Measurements from ENCODE around the gene GPR171. TPM values are rescaled to one million over a fixed set of nuclear protein-coding genes. Genes with fewer than 3 reads are reported as not detected.

Gene GPR171
- total and polyA plus RNA-seq, 2 of the 13 experiments (the other 11 are each of a cell fraction or from before 2014, with no cell fraction given): not detected

DNA sequence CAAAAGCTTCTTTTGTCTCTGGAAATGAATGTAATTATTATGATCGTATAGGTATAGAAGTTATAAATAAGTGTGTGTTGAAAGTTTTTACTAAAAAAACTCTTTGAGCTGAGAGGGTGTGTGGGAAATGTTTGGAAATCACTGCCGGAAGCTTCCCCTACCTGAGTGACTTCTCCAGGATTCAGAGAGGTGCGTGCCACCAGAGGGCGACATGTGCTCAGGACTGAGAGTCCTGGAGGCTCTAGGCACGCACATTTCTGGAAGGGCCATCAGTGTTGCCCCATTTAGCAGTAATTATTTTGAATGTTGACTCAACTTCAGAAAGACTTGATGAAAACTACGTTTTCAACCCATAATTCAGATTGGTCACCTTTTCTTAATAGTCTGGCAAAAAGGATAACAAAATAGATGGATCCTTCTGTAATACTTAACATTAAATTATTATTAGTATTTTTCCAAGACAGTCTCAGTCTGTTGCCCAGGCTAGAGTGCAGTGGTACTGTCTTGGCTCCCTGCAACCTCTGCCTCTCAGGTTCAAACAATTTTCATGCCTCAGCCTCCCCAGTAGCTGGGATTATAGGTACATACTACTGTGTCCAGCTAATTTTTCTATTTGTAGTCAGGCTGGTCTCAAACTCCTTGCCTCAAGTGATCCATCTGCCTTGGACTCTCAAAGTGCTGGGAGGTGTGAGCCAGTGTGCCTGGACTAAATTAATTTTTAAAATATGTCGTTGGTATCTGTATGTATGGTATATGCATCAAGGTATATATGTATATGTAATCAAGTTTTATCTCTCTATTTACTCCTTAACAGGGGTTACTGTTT is 34.5 kb downstream of the GPR171 start (continued):
- TF ChIP-seq NFE2L2 (IDR thresholded peaks at IDR 0.05; ENCODE audit: low read length) (0 out of 2 replicates have a peak, but pooled peaks have one; percentile 13), ZMYM2 (CRISPR knock-in tag; IDR thresholded peaks at IDR 0.05) (no peak), ZMYM3 (CRISPR knock-in tag; IDR thresholded peaks at IDR 0.05) (no peak), ZSCAN29 (CRISPR knock-in tag; conservative IDR thresholded peaks at IDR 0.05) (no peak), RAD51 (IDR thresholded peaks at IDR 0.05; ENCODE audit: borderline replicate concordance) (no peak), HOXA5 (CRISPR knock-in tag; IDR thresholded peaks at IDR 0.05) (peak; percentile 67; the same call in 1 of the 2 replicates), NR2F6 (IDR thresholded peaks at IDR 0.05) (no peak), NR2F6 (CRISPR knock-in tag; IDR thresholded peaks at IDR 0.05) (no peak), MXI1 (IDR thresholded peaks at IDR 0.05; ENCODE audit: borderline replicate concordance, low read depth, low read length) (no peak), YEATS4 (CRISPR knock-in tag; IDR thresholded peaks at IDR 0.05; ENCODE audit: borderline replicate concordance) (no peak), NCOR1 (IDR thresholded peaks at IDR 0.05; ENCODE audit: borderline replicate concordance, low read length) (no peak), HNRNPK (IDR thresholded peaks at IDR 0.05; ENCODE audit: low read depth, low read length, poor library complexity, severe bottlenecking) (no peak), CBFB (CRISPR knock-in tag; IDR thresholded peaks at IDR 0.05) (no peak), HMG20A (CRISPR knock-in tag; IDR thresholded peaks at IDR 0.05; ENCODE audit: borderline replicate concordance) (peak; percentile 44; the same call in 1 of the 2 replicates), FOSL2 (CRISPR knock-in tag; IDR thresholded peaks at IDR 0.05) (peak; percentile 33), ZBTB21 (CRISPR knock-in tag; IDR thresholded peaks at IDR 0.05) (no peak)
- TF ChIP-seq, protein P1, sequence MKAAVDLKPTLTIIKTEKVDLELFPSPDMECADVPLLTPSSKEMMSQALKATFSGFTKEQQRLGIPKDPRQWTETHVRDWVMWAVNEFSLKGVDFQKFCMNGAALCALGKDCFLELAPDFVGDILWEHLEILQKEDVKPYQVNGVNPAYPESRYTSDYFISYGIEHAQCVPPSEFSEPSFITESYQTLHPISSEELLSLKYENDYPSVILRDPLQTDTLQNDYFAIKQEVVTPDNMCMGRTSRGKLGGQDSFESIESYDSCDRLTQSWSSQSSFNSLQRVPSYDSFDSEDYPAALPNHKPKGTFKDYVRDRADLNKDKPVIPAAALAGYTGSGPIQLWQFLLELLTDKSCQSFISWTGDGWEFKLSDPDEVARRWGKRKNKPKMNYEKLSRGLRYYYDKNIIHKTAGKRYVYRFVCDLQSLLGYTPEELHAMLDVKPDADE (CRISPR knock-in tag; IDR thresholded peaks at IDR 0.05): no peak
- TF ChIP-seq, protein P2, sequence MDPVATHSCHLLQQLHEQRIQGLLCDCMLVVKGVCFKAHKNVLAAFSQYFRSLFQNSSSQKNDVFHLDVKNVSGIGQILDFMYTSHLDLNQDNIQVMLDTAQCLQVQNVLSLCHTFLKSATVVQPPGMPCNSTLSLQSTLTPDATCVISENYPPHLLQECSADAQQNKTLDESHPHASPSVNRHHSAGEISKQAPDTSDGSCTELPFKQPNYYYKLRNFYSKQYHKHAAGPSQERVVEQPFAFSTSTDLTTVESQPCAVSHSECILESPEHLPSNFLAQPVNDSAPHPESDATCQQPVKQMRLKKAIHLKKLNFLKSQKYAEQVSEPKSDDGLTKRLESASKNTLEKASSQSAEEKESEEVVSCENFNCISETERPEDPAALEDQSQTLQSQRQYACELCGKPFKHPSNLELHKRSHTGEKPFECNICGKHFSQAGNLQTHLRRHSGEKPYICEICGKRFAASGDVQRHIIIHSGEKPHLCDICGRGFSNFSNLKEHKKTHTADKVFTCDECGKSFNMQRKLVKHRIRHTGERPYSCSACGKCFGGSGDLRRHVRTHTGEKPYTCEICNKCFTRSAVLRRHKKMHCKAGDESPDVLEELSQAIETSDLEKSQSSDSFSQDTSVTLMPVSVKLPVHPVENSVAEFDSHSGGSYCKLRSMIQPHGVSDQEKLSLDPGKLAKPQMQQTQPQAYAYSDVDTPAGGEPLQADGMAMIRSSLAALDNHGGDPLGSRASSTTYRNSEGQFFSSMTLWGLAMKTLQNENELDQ (CRISPR knock-in tag; IDR thresholded peaks at IDR 0.05; ENCODE audit: borderline replicate concordance): no peak
- TF ChIP-seq, protein P3, sequence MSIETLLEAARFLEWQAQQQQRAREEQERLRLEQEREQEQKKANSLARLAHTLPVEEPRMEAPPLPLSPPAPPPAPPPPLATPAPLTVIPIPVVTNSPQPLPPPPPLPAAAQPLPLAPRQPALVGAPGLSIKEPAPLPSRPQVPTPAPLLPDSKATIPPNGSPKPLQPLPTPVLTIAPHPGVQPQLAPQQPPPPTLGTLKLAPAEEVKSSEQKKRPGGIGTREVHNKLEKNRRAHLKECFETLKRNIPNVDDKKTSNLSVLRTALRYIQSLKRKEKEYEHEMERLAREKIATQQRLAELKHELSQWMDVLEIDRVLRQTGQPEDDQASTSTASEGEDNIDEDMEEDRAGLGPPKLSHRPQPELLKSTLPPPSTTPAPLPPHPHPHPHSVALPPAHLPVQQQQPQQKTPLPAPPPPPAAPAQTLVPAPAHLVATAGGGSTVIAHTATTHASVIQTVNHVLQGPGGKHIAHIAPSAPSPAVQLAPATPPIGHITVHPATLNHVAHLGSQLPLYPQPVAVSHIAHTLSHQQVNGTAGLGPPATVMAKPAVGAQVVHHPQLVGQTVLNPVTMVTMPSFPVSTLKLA (IDR thresholded peaks at IDR 0.05): 0 out of 2 replicates have a peak, but pooled peaks have one; percentile 7
- TF ChIP-seq, protein P4, sequence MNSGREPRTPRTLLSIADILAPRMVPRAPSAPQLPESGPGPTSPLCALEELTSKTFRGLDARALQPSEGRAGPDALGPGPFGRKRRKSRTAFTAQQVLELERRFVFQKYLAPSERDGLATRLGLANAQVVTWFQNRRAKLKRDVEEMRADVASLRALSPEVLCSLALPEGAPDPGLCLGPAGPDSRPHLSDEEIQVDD (CRISPR knock-in tag; IDR thresholded peaks at IDR 0.05; ENCODE audit: borderline replicate concordance): no peak
- TF ChIP-seq, protein P5, sequence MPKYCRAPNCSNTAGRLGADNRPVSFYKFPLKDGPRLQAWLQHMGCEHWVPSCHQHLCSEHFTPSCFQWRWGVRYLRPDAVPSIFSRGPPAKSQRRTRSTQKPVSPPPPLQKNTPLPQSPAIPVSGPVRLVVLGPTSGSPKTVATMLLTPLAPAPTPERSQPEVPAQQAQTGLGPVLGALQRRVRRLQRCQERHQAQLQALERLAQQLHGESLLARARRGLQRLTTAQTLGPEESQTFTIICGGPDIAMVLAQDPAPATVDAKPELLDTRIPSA (CRISPR knock-in tag; IDR thresholded peaks at IDR 0.05; ENCODE audit: borderline replicate concordance): no peak
- TF ChIP-seq, protein P6, sequence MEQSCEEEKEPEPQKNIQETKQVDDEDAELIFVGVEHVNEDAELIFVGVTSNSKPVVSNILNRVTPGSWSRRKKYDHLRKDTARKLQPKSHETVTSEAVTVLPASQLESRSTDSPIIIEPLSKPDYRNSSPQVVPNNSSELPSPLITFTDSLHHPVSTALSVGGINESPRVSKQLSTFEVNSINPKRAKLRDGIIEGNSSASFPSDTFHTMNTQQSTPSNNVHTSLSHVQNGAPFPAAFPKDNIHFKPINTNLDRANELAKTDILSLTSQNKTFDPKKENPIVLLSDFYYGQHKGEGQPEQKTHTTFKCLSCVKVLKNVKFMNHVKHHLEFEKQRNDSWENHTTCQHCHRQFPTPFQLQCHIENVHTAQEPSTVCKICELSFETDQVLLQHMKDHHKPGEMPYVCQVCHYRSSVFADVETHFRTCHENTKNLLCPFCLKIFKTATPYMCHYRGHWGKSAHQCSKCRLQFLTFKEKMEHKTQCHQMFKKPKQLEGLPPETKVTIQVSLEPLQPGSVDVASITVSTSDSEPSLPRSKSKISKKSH (CRISPR knock-in tag; IDR thresholded peaks at IDR 0.05; ENCODE audit: borderline replicate concordance): no peak

Data from HepG2 (cell line).